CD8-positive, alpha-beta memory T cell (primary cell): ENCODE measurements around the gene PLEK. TPM values are rescaled to one million over a fixed set of nuclear protein-coding genes. Genes with fewer than 3 reads are reported as not detected.

Experiments used
- CTCF ChIA-PET: fragments of 350-600 bp; sonication (Branson Sonifier 250); formaldehyde crosslinking; loops from one replicate; lab custom pipeline; 2021; ENCODE audit warnings: antibody characterized with exemption; lab: Charles Lee
- POLR2A ChIA-PET: fragments of 350-600 bp; sonication (Branson Sonifier 250); formaldehyde crosslinking; loops from one replicate; lab custom pipeline; 2021; ENCODE audit warnings: antibody characterized with exemption; lab: Charles Lee
- DNase-seq, 5 donors: peaks; one replicate each; pipeline versions ENCODE4 v3.0.0 to v3.0.0-alpha.2; 2020 to 2022; ENCODE audit warnings: mixed read lengths in 1 of 5
- H3K27ac ChIP-seq: one replicate; pipeline ENCODE4 v1.7.0; 2013; ENCODE audit warnings: low read depth, mild to moderate bottlenecking, low read length, moderate library complexity
- H3K27me3 ChIP-seq: 2 replicates; pipeline ENCODE4 v1.7.0; 2013; ENCODE audit warnings: low read length, mild to moderate bottlenecking; ENCODE audit not compliant: insufficient read depth, poor library complexity, severe bottlenecking
- H3K36me3 ChIP-seq: 2 replicates; pipeline ENCODE4 v1.7.0; 2013; ENCODE audit warnings: mild to moderate bottlenecking, low read length, moderate library complexity; ENCODE audit not compliant: insufficient read depth
- H3K4me1 ChIP-seq: 2 replicates; pipeline ENCODE4 v1.7.0; 2013; ENCODE audit warnings: mild to moderate bottlenecking, low read length, moderate library complexity; ENCODE audit not compliant: insufficient read depth
- H3K4me3 ChIP-seq: 2 replicates; pipeline ENCODE4 v1.7.0; 2013; ENCODE audit warnings: mild to moderate bottlenecking, low read length
- H3K9me3 ChIP-seq: 2 replicates; pipeline ENCODE4 v1.7.0; 2013; ENCODE audit warnings: mild to moderate bottlenecking, low read length
- H3K27ac Mint-ChIP-seq, 8 donors: one replicate each; pipeline ENCODE4 v1.8.0; 2020 to 2021; ENCODE audit warnings: mixed read lengths in 8 of 8, mild to moderate bottlenecking in 6 of 8, inconsistent platforms in 3 of 8, moderate library complexity in 3 of 8
- H3K27me3 Mint-ChIP-seq, 2 donors: one replicate each; pipeline ENCODE4 v1.8.0; 2020 to 2021; ENCODE audit warnings: mixed read lengths in 2 of 2, mild to moderate bottlenecking in 1 of 2, moderate library complexity in 1 of 2
- H3K36me3 Mint-ChIP-seq, 3 donors: one replicate each; pipeline ENCODE4 v1.8.0; 2020 to 2021; ENCODE audit warnings: mixed read lengths in 3 of 3, inconsistent platforms in 1 of 3, mild to moderate bottlenecking in 1 of 3
- H3K4me1 Mint-ChIP-seq, 3 donors: one replicate each; pipeline ENCODE4 v1.8.0; 2020 to 2021; ENCODE audit warnings: mixed read lengths in 3 of 3, inconsistent platforms in 1 of 3, mild to moderate bottlenecking in 1 of 3
- H3K4me3 Mint-ChIP-seq, 7 donors: one replicate each; pipeline ENCODE4 v1.8.0; 2020 to 2021; ENCODE audit warnings: mixed read lengths in 7 of 7, mild to moderate bottlenecking in 6 of 7, moderate library complexity in 4 of 7, inconsistent platforms in 2 of 7
- H3K9me3 Mint-ChIP-seq, 5 donors: one replicate each; pipeline ENCODE4 v1.8.0; 2020 to 2022; ENCODE audit warnings: mixed read lengths in 5 of 5, mild to moderate bottlenecking in 3 of 5, moderate library complexity in 2 of 5, inconsistent platforms in 1 of 5
- polyA plus RNA-seq: library from polyadenylated mRNA; unstranded; fragments of 300-500 nt; fragmentation: Illumina TruSeq; gene quantifications from one replicate; pipeline ENCODE4 v1.2.3, GENCODE V29; 2021
- total RNA-seq, 2 experiments: library from RNA; stranded (reverse); gene quantifications; one replicate each; pipeline ENCODE4 v1.2.3, GENCODE V29; 2021

PLEK gene
- total and polyA plus RNA-seq, 3 experiments from 2014 or later: 21.3 to 135 (median 23.0) TPM

DNA sequence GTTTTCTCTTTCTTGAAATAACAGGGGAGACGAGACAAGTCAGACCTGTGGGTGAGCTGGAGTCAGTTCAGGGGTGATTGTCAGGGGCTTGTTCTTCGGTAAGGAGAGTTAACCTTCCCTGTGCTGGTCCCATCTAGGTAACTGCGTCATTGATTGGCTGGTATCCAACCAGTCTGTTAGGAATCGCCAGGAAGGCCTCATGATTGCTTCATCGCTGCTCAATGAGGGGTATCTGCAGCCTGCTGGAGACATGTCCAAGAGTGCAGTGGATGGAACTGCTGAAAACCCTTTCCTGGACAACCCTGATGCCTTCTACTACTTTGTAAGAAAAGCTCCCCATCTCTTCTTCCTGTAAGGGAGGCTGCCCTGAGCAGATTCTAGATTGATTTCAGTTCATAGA is 21.3 kb downstream of the PLEK start:
- no peak overlapping the region for H3K27ac ChIP-seq
- H3K9me3 ChIP-seq: no peaks in the 10 kb centered on the region
- CTCF ChIA-PET: interaction anchor here (1.2 kb wide), 1 partner anchor 55 kb away, joined by 5 read pairs; no protein-coding TSS in a partner anchor
- peaks cover 62% of the 10 kb centered on the region for H3K4me1 ChIP-seq
- Mint-ChIP-seq H3K27ac (peak overlapping the region; percentile 39 to 91 (median 72)), H3K27me3 (no peaks in the 10 kb centered on the region), H3K4me1 (peaks cover 72 to 97% (median 94%) of the 10 kb centered on the region in 3 donors), H3K4me3 (peak overlapping the region in 4 of 7 donors; percentile 11 to 38 (median 20)), H3K36me3 (peaks cover 32 to 82% (median 51%) of the 10 kb centered on the region in 3 donors), H3K9me3 (no peaks in the 10 kb centered on the region)
- H3K27me3 ChIP-seq: no peaks in the 10 kb centered on the region
- DNase-seq: no peak
- POLR2A ChIA-PET: no interaction called here
- H3K4me3 ChIP-seq: no peak overlapping the region
- H3K36me3 ChIP-seq: peaks cover 17% of the 10 kb centered on the region

DNA sequence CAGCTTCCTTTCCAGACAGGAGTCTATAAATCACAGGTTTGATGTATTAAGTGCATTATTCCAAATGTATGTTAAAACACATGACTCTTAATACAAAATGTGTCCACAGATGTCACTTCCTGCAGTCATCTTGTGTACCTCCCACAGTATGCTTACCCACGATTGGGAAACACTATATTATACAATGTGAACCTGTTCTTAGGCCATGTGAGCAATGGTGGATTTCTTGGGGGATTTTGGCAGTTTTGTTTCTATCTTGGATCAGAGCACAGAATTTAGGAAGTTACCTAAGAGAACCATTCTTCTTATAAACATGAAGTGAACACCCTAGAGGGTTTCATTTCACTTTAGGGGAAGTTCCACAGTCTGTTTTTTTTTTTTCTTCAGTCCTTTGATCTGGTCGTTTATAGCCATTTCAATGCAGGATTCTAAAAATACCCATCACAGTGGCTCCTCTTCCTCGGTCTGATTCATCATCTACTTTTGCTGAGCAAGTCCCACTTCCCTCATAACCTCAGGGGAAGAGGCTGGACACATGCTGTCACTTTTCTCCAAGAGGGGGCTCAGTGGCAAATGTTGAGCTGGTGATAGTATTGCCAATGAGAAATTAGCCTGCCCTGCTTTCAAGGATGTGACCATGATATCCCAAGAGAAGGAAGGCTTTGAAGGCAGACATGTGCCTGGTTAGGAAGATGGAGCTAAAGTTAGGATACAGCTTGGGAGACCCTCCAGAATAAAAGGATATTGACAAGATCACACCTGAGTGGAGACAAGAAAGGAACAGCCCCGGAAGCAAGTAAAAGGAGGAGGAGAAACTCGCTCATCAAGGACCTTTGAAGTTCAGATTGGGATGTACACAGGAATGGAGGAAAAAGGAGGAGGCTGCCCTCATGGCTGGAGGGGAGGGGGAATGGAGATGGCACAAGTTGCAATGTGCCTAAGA is 22.6 kb downstream of the PLEK start:
- ChIA-PET CTCF (interaction anchor here (1.3 kb wide), 1 partner anchor 15 kb away, joined by 3 read pairs; no protein-coding TSS in a partner anchor), POLR2A (interaction anchor here (1.0 to 1.1 kb wide), 2 partner anchors 16 to 22 kb away, joined by 5 read pairs; no protein-coding TSS in a partner anchor)
- Mint-ChIP-seq H3K9me3 (no peaks in the 10 kb centered on the region), H3K27ac (peak overlapping the region; percentile 83 to 98 (median 92)), H3K4me3 (peak overlapping the region; percentile 69 to 80 (median 73)), H3K36me3 (peaks cover 32 to 81% (median 53%) of the 10 kb centered on the region in 3 donors), H3K27me3 (no peaks in the 10 kb centered on the region), H3K4me1 (peaks cover 74 to 95% (median 92%) of the 10 kb centered on the region in 3 donors)
- peak in 1 of 5 donors; percentile 18 for DNase-seq
- Histone ChIP-seq H3K4me3 (no peak overlapping the region), H3K27ac (peak overlapping the region; percentile 32), H3K27me3 (no peaks in the 10 kb centered on the region), H3K4me1 (peaks cover 54% of the 10 kb centered on the region), H3K36me3 (peaks cover 12% of the 10 kb centered on the region), H3K9me3 (no peaks in the 10 kb centered on the region)

DNA sequence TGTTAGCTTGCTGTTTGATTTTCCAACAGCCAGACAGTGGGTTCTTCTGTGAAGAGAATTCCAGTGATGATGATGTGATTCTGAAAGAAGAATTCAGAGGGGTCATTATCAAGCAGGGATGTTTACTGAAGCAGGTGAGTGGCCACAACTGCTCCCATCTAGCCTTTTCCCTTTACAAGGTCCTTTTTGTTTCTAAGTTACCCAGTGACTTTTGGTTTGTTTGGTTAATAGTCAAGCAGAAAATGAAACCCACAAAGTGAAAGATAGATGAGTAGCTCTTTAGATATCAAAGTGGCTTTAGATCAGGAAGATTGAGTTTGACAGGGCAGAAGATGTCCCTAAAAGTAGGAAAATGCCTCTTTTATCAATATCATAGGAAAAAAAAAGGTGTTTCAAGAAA is 23.3 kb downstream of the PLEK start:
- H3K27me3 Mint-ChIP-seq: no peaks in the 10 kb centered on the region
- H3K27ac ChIP-seq: no peak overlapping the region
- ChIA-PET CTCF (interaction anchor here (1.1 kb wide), 1 partner anchor 28 kb away, joined by 3 read pairs; no protein-coding TSS in a partner anchor), POLR2A (interaction anchor here (1.0 to 1.1 kb wide), 2 partner anchors 15 to 23 kb away, joined by 5 read pairs; no protein-coding TSS in a partner anchor)
- peaks cover 17% of the 10 kb centered on the region for H3K36me3 ChIP-seq
- H3K36me3 Mint-ChIP-seq: peaks cover 32 to 80% (median 57%) of the 10 kb centered on the region in 3 donors
- no peaks in the 10 kb centered on the region for H3K9me3 ChIP-seq
- DNase-seq: no peak
- no peak overlapping the region for H3K4me3 ChIP-seq
- peaks cover 72 to 94% (median 90%) of the 10 kb centered on the region in 3 donors for H3K4me1 Mint-ChIP-seq
- H3K27ac Mint-ChIP-seq: peak overlapping the region; percentile 83 to 98 (median 92)
- no peaks in the 10 kb centered on the region for H3K9me3 Mint-ChIP-seq
- H3K4me1 ChIP-seq: peaks cover 49% of the 10 kb centered on the region
- H3K27me3 ChIP-seq: no peaks in the 10 kb centered on the region
- H3K4me3 Mint-ChIP-seq: peak overlapping the region; percentile 69 to 80 (median 77)

GRCh38 chr2:68388772-68389171 is 23.7 kb downstream of the PLEK start:
- H3K36me3 ChIP-seq: peaks cover 21% of the 10 kb centered on the region
- peak overlapping the region; percentile 69 to 80 (median 77) for H3K4me3 Mint-ChIP-seq
- no peaks in the 10 kb centered on the region for H3K9me3 ChIP-seq
- H3K4me3 ChIP-seq: no peak overlapping the region
- H3K27me3 Mint-ChIP-seq: no peaks in the 10 kb centered on the region
- DNase-seq: no peak
- peaks cover 68 to 92% (median 88%) of the 10 kb centered on the region in 3 donors for H3K4me1 Mint-ChIP-seq
- peak overlapping the region; percentile 83 to 98 (median 90) for H3K27ac Mint-ChIP-seq
- ChIA-PET CTCF (interaction anchor here (1.1 kb wide), 1 partner anchor 29 kb away, joined by 3 read pairs; no protein-coding TSS in a partner anchor), POLR2A (interaction anchor here (1.1 kb wide), 1 partner anchor 15 kb away, joined by 5 read pairs; no protein-coding TSS in a partner anchor)
- H3K36me3 Mint-ChIP-seq: peaks cover 31 to 80% (median 57%) of the 10 kb centered on the region in 3 donors
- no peaks in the 10 kb centered on the region for H3K9me3 Mint-ChIP-seq
- no peaks in the 10 kb centered on the region for H3K27me3 ChIP-seq
- peaks cover 45% of the 10 kb centered on the region for H3K4me1 ChIP-seq
- no peak overlapping the region for H3K27ac ChIP-seq

GRCh38 chr2:68390114-68390513 is 25.0 kb downstream of the PLEK start:
- H3K27me3 Mint-ChIP-seq: peaks cover 0 to 2% of the 10 kb centered on the region in 2 donors
- Histone ChIP-seq H3K27ac (no peak overlapping the region), H3K4me3 (no peak overlapping the region), H3K4me1 (peaks cover 37% of the 10 kb centered on the region), H3K9me3 (no peaks in the 10 kb centered on the region), H3K36me3 (peaks cover 25% of the 10 kb centered on the region), H3K27me3 (no peaks in the 10 kb centered on the region)
- POLR2A ChIA-PET: no interaction called here
- H3K9me3 Mint-ChIP-seq: no peaks in the 10 kb centered on the region
- peak overlapping the region in 3 of 7 donors; percentile 60 to 79 (median 77) for H3K4me3 Mint-ChIP-seq
- DNase-seq: no peak
- peaks cover 36 to 84% (median 52%) of the 10 kb centered on the region in 3 donors for H3K36me3 Mint-ChIP-seq
- CTCF ChIA-PET: no interaction called here
- H3K4me1 Mint-ChIP-seq: peaks cover 61 to 83% (median 82%) of the 10 kb centered on the region in 3 donors
- peak overlapping the region in 5 of 8 donors; percentile 17 to 83 (median 45) for H3K27ac Mint-ChIP-seq

DNA sequence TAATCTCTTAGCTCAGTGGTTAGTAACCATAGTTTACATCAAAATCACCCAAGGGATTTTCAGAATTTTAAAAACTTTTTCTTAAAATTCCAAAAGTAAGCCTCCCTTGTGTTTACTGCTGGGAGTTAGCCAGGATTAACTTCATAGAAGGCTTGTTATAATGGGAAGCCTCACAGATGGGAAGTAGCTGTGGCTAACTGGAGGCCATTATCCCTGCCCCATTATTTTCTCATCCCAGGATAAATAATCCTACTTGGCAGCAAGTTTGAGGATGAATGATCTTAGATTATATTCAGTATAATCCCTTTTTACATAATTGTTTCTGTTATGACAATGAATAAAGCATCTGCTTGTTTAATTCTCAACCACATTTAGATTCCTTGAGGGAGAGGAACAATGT is 25.5 kb downstream of the PLEK start:
- H3K4me1 Mint-ChIP-seq: peaks cover 57 to 82% (median 77%) of the 10 kb centered on the region in 3 donors
- H3K27me3 Mint-ChIP-seq: peaks cover 0 to 2% of the 10 kb centered on the region in 2 donors
- no peak for DNase-seq
- H3K9me3 ChIP-seq: no peaks in the 10 kb centered on the region
- H3K4me1 ChIP-seq: peaks cover 32% of the 10 kb centered on the region
- peaks cover 28% of the 10 kb centered on the region for H3K36me3 ChIP-seq
- no peak overlapping the region for H3K4me3 ChIP-seq
- CTCF ChIA-PET: interaction anchor here (1.5 kb wide), 1 partner anchor 51 kb away, joined by 3 read pairs; no protein-coding TSS in a partner anchor
- peak overlapping the region in 4 of 7 donors; percentile 7 to 41 (median 20) for H3K4me3 Mint-ChIP-seq
- H3K27me3 ChIP-seq: no peaks in the 10 kb centered on the region
- peaks cover 38 to 86% (median 52%) of the 10 kb centered on the region in 3 donors for H3K36me3 Mint-ChIP-seq
- H3K27ac ChIP-seq: no peak overlapping the region
- POLR2A ChIA-PET: no interaction called here
- H3K9me3 Mint-ChIP-seq: no peaks in the 10 kb centered on the region
- peak overlapping the region; percentile 5 to 83 (median 56) for H3K27ac Mint-ChIP-seq

- H3K4me1 Mint-ChIP-seq: peaks cover 55 to 79% (median 75%) of the 10 kb centered on the region in 3 donors
- Histone ChIP-seq H3K4me1 (peaks cover 30% of the 10 kb centered on the region), H3K27ac (no peak overlapping the region), H3K27me3 (no peaks in the 10 kb centered on the region), H3K9me3 (no peaks in the 10 kb centered on the region), H3K36me3 (peaks cover 29% of the 10 kb centered on the region), H3K4me3 (no peak overlapping the region)
- CTCF ChIA-PET: interaction anchor here (1.5 kb wide), 1 partner anchor 50 kb away, joined by 3 read pairs; no protein-coding TSS in a partner anchor
- peaks cover 40 to 89% (median 55%) of the 10 kb centered on the region in 3 donors for H3K36me3 Mint-ChIP-seq
- H3K27me3 Mint-ChIP-seq: peaks cover 0 to 2% of the 10 kb centered on the region in 2 donors
- H3K4me3 Mint-ChIP-seq: peak overlapping the region; percentile 7 to 41 (median 19)
- POLR2A ChIA-PET: no interaction called here
- DNase-seq: no peak
- H3K27ac Mint-ChIP-seq: peak overlapping the region in 7 of 8 donors; percentile 18 to 83 (median 64)
- no peaks in the 10 kb centered on the region for H3K9me3 Mint-ChIP-seq
Observed at GRCh38 chr2:68391099-68391498, 26.0 kb downstream of the PLEK start.
